Measurements from ENCODE around the gene SSH2.
"Not testable (repeated sequence)": the region's sequence is repeated elsewhere in the genome, so short reads cannot be mapped to it uniquely, and the experiment has no call there.

The SSH2 gene

GRCh38 chr17:29682054-29682453 is 248.0 kb downstream of the SSH2 start:
- DNase-seq: no peak

GRCh38 chr17:29677824-29678223 is 252.2 kb downstream of the SSH2 start:
- no peak for TF ChIP-seq POLR2A (IDR thresholded peaks at IDR 0.05; ENCODE audit: low read length)
- TF ChIP-seq GATA1 (IDR thresholded peaks at IDR 0.05; ENCODE audit: low read depth, low read length): no peak
- DNase-seq: peak; percentile 60 to 65

More at GRCh38 chr17:29682054-29682453, 248.0 kb downstream of the SSH2 start:
- no peak for TF ChIP-seq POLR2A (IDR thresholded peaks at IDR 0.05; ENCODE audit: low read length)
- no peak for TF ChIP-seq GATA1 (IDR thresholded peaks at IDR 0.05; ENCODE audit: low read depth, low read length)

DNA sequence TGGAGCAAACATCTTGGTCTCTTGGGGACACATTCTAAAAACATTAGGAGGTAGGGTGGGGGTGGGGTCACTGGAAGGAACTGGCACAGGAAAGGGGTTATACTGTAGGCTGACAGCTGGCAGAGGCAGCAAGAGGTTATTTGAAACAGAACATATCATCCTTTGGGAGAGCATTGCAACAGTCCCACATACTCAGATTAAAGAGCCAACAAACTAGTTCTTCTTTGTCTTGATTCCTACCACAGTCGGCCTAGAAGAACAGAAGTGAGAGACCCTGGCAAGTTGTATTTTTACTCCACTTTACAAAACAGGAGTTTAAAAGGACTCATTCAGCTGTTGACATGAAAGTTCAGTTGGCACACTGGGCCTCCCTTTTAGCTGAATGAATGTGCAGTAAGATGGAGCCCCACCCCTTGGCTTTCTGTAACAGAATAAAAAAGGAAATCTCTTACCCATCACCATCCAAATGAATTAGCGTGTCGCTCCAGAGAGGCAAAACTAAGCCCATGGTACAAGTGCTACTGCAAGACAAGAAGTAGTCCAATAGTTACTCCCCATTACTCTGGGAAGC is 252.7 kb downstream of the SSH2 start:
- peak in 1 of 2 experiments; percentile 53 for DNase-seq
- no peak for TF ChIP-seq GATA1 (IDR thresholded peaks at IDR 0.05; ENCODE audit: low read depth, low read length)

- not testable (repeated sequence) for DNase-seq
These were observed 254.1 kb downstream of the SSH2 start for GRCh38 chr17:29675961-29676360.

DNA sequence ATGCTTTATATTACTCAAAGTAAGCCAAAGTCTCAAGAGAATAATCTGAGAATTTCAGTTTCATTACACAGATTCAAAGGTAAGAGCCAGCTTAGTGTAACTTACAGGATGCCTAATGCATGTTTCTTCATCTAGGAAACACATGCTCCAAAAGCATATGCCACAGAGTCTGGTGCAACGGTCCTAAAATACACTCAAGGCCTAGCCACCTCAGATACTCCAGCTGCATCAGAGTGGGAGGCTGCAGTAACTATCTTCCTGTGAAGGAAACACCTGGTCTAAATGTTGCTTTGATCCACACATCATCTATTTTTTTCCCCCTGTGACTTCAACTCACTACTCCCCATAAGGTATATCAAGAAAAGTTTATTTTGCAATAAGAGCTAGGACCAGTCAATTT is 255.7 kb downstream of the SSH2 start:
- DNase-seq: no peak
- TF ChIP-seq POLR2A (IDR thresholded peaks at IDR 0.05; ENCODE audit: low read length) (no peak), GATA1 (IDR thresholded peaks at IDR 0.05; ENCODE audit: low read depth, low read length) (no peak)

DNA sequence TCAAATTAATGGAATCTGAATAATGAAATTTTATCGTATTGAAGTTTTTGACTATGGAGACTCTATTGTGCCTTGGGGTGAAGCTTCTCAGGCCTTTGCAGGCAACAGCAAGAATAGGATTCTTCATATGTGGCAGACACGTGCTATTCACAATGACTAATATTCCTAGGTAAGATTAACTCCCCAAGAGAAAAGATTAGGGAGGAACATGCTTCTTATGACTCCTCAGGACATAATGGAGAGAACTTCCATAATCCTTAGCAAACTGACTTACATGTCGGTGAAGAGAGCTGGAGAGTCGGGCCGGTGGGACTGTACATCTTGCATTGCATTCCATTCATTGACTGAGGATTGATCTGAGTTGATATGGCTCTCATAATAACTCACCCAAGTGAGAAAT is 258.4 kb downstream of the SSH2 start:
- no peak for TF ChIP-seq POLR2A (IDR thresholded peaks at IDR 0.05; ENCODE audit: low read length)
- no peak for TF ChIP-seq GATA1 (IDR thresholded peaks at IDR 0.05; ENCODE audit: low read depth, low read length)
- DNase-seq: no peak

DNA sequence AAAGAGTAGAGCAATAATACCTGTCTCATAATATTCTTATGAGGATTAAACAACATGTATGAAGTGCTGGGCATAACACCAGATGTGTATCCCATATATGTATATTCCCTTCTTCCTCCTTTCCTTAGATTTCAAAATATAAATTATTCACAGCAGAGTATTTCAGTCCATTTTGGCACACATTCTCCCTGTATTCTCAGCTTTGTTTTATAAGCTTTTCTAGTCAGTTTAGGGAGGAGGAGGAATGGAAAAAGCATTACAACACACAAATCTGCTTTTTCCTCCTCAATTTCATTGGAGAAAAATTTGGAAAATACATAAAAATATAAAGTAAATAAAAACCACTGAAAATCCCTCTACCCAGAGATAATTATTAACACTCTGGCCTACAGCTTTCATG is 260.8 kb downstream of the SSH2 start:
- no peak for TF ChIP-seq GATA1 (IDR thresholded peaks at IDR 0.05; ENCODE audit: low read depth, low read length)
- TF ChIP-seq POLR2A (IDR thresholded peaks at IDR 0.05; ENCODE audit: low read length): no peak
- no peak for DNase-seq

DNA sequence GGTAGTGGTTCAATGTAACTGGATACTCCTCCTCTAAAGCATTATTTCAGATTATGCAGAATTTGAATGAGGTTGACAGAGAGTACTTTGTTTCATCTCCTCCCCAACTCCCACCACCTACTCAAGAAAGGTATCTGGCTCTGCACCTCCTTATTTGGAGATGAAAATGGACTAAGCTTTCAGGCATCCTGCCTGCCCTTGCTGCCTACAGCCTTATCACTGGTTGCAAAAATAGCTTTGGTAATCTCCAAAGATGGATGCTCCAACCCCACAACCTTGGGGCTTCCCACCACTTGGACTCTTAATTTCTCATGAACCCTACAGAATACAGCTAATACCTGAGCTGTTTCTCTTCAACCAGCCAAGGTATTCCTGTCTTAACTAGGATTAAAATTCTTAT is 262.1 kb downstream of the SSH2 start:
- DNase-seq: no peak
- no peak for TF ChIP-seq POLR2A (IDR thresholded peaks at IDR 0.05; ENCODE audit: low read length)
- TF ChIP-seq GATA1 (IDR thresholded peaks at IDR 0.05; ENCODE audit: low read depth, low read length): no peak

- TF ChIP-seq POLR2A (IDR thresholded peaks at IDR 0.05; ENCODE audit: low read length) (no peak), GATA1 (IDR thresholded peaks at IDR 0.05; ENCODE audit: low read depth, low read length) (no peak)
These were observed 264.6 kb downstream of the SSH2 start for GRCh38 chr17:29665481-29665810.

DNA sequence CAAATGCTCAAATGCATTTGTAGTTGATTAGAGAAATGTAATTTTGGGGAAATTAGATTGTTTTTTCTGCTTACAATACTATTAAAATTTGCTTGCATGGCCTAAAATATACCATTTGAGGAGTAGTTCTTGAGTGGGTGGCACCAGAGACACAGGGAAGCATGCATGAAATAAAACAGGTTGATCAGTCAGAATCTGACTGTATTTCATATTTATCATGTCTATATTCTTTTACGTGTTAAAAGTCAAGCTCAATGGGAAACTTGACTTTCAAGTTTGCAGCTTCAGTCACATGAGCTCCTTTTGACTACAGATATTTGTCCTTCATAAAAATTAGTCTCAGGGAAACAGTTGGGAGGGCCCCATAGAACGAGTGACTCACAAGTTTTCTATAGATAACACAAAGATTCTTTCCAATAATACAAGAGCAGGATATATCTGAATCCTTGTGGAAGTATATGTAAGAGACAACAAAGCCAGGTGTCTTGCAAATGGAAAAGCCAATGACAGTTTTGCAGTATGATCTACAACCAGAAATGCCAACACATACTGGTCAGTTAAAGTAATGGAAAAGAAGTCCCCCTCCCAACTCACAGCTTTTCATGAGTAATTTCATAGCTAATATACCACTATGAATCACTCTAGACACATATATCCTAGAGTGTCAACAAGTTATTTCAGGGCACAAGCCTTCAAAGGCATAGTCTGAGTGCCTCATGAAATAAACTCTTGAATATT is 265.1 kb downstream of the SSH2 start:
- TF ChIP-seq POLR2A (IDR thresholded peaks at IDR 0.05; ENCODE audit: low read length): no peak
- no peak for TF ChIP-seq GATA1 (IDR thresholded peaks at IDR 0.05; ENCODE audit: low read depth, low read length)

More at GRCh38 chr17:29665481-29665810, 264.6 kb downstream of the SSH2 start:
- DNase-seq: no peak

GRCh38 chr17:29663155-29663554 is 266.9 kb downstream of the SSH2 start:
- peak in 1 of 2 experiments; percentile 40 for DNase-seq
- TF ChIP-seq POLR2A (IDR thresholded peaks at IDR 0.05; ENCODE audit: low read length) (no peak), GATA1 (IDR thresholded peaks at IDR 0.05; ENCODE audit: low read depth, low read length) (no peak)

More for the DNA sequence above, 265.1 kb downstream of the SSH2 start:
- peak in 1 of 2 experiments; percentile 44 for DNase-seq

GRCh38 chr17:29661213-29661612 is 268.8 kb downstream of the SSH2 start:
- DNase-seq: no peak
- TF ChIP-seq GATA1 (IDR thresholded peaks at IDR 0.05; ENCODE audit: low read depth, low read length) (no peak), POLR2A (IDR thresholded peaks at IDR 0.05; ENCODE audit: low read length) (no peak)

GRCh38 chr17:29659155-29659554 is 270.9 kb downstream of the SSH2 start:
- TF ChIP-seq GATA1 (IDR thresholded peaks at IDR 0.05; ENCODE audit: low read depth, low read length) (no peak), POLR2A (IDR thresholded peaks at IDR 0.05; ENCODE audit: low read length) (no peak)
- DNase-seq: no peak

- no peak for DNase-seq
- TF ChIP-seq GATA1 (IDR thresholded peaks at IDR 0.05; ENCODE audit: low read depth, low read length) (no peak), POLR2A (IDR thresholded peaks at IDR 0.05; ENCODE audit: low read length) (no peak)
These were observed 274.7 kb downstream of the SSH2 start for GRCh38 chr17:29655323-29655722.

- no peak for TF ChIP-seq GATA1 (IDR thresholded peaks at IDR 0.05; ENCODE audit: low read depth, low read length)
- no peak for TF ChIP-seq POLR2A (IDR thresholded peaks at IDR 0.05; ENCODE audit: low read length)
- DNase-seq: peak; percentile 58 to 63
These were observed 275.9 kb downstream of the SSH2 start for GRCh38 chr17:29653995-29654714.
